ENCODE measurements around the gene MYL1. TPM values are rescaled to one million over a fixed set of nuclear protein-coding genes. Genes with fewer than 3 reads are reported as not detected.

MYL1 gene
- total RNA-seq (2014; rRNA removed; shearing (Covaris generic)) = not detected in 2 replicates

DNA sequence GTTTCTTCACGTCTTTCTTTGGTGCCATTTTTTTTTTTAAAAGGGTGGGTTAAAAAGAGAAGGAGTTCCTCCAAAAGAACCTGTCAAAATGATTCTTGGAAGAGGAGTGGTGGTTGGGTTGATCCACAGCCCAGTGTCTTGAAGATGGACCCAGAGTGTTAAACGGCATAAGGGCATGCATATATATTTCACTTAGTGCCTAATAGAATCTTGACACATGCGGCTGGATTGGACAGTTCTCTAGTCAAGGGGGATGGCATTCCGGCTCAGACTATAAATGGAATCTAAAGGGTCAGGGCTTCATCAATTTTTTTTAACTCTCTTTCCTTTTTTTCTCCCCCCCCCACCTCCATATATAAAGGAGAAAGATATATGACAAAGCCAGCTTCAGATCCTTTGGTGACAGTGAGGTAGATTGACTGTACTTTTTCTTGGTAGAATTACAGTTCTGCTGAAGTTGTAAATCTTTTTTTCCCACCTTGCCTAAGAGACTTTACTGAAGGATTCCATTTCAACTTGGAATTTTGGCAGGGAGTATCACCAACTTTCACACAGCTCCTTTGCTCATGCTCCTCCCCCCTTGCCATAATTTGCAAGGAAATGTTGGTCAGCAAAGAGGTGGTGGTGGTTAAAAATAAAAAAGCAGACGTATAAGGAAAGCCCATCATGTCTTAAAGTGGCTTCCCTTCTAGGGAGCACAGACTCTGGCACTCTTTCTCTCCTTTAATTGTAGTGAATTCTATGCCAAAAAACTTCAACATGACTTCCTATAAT is at the start of gene MYL1:
Gene MYL1, minus strand, starts transcription at position 160 of the 774 bp plus-strand sequence. Its CDS starts 132 bp downstream, at position 28.
- H3K4me3 ChIP-seq (ENCODE audit: insufficient read depth, low read depth, low read length) = no peak within 1 kb of the TSS
- no peak for DNase-seq
- no peaks in the 10 kb centered on the region for H3K27me3 ChIP-seq (ENCODE audit: control insufficient read depth, insufficient read depth, low read length)
- no peaks in the 10 kb centered on the region for H3K36me3 ChIP-seq (replicated peaks; ENCODE audit: control insufficient read depth, insufficient read depth, low read length)

- Histone ChIP-seq H3K36me3 (replicated peaks; ENCODE audit: control insufficient read depth, insufficient read depth, low read length) (no peaks in the 10 kb centered on the region), H3K4me3 (ENCODE audit: insufficient read depth, low read depth, low read length) (no peak overlapping the region), H3K27me3 (ENCODE audit: control insufficient read depth, insufficient read depth, low read length) (no peaks in the 10 kb centered on the region)
- DNase-seq = no peak
Observed at GRCh38 chr2:210363876-210364275, 48.9 kb upstream of the MYL1 start.

GRCh38 chr2:210363261-210363660 is 48.3 kb upstream of the MYL1 start:
- Histone ChIP-seq H3K4me3 (ENCODE audit: insufficient read depth, low read depth, low read length) (no peak overlapping the region), H3K36me3 (replicated peaks; ENCODE audit: control insufficient read depth, insufficient read depth, low read length) (no peaks in the 10 kb centered on the region), H3K27me3 (ENCODE audit: control insufficient read depth, insufficient read depth, low read length) (no peaks in the 10 kb centered on the region)
- no peak for DNase-seq

- Histone ChIP-seq H3K36me3 (replicated peaks; ENCODE audit: control insufficient read depth, insufficient read depth, low read length) (no peaks in the 10 kb centered on the region), H3K4me3 (ENCODE audit: insufficient read depth, low read depth, low read length) (no peak overlapping the region)
- DNase-seq = no peak
Observed at GRCh38 chr2:210360412-210360811, 45.4 kb upstream of the MYL1 start.

DNA sequence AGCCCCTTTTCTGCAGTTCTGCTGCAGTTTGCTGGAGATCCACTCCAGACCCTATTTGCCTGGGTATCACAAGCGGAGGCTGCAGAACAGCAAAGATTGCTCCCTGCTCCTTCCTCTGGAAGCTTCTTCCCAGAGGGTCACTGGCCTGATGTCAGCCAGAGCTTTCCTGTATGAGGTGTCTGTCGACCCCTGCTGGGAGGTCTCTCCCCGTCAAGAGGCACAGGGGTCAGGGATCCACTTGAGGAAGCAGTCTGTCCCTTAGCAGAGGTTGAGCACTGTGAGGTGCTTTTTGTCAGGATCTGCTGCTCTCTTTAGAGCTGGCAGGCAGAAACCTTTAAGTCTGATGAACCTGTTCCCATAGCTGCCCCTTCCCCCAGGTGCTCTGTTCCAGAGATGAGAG is 42.0 kb upstream of the MYL1 start:
- no peaks in the 10 kb centered on the region for H3K27me3 ChIP-seq (ENCODE audit: control insufficient read depth, insufficient read depth, low read length)
- H3K36me3 ChIP-seq (replicated peaks; ENCODE audit: control insufficient read depth, insufficient read depth, low read length) = no peaks in the 10 kb centered on the region
- DNase-seq = no peak
- no peak overlapping the region for H3K4me3 ChIP-seq (ENCODE audit: insufficient read depth, low read depth, low read length)

More at GRCh38 chr2:210360412-210360811, 45.4 kb upstream of the MYL1 start:
- no peaks in the 10 kb centered on the region for H3K27me3 ChIP-seq (ENCODE audit: control insufficient read depth, insufficient read depth, low read length)

GRCh38 chr2:210337159-210337558 is 22.2 kb upstream of the MYL1 start:
- Histone ChIP-seq H3K27me3 (ENCODE audit: control insufficient read depth, insufficient read depth, low read length) (no peaks in the 10 kb centered on the region), H3K36me3 (replicated peaks; ENCODE audit: control insufficient read depth, insufficient read depth, low read length) (no peaks in the 10 kb centered on the region), H3K4me3 (ENCODE audit: insufficient read depth, low read depth, low read length) (no peak overlapping the region)
- DNase-seq = no peak

GRCh38 chr2:210324906-210325305 is 9.9 kb upstream of the MYL1 start:
- no peak for DNase-seq
- Histone ChIP-seq H3K4me3 (ENCODE audit: insufficient read depth, low read depth, low read length) (no peak overlapping the region), H3K36me3 (replicated peaks; ENCODE audit: control insufficient read depth, insufficient read depth, low read length) (no peaks in the 10 kb centered on the region), H3K27me3 (ENCODE audit: control insufficient read depth, insufficient read depth, low read length) (no peaks in the 10 kb centered on the region)

- Histone ChIP-seq H3K4me3 (ENCODE audit: insufficient read depth, low read depth, low read length) (no peak overlapping the region), H3K27me3 (ENCODE audit: control insufficient read depth, insufficient read depth, low read length) (no peaks in the 10 kb centered on the region), H3K36me3 (replicated peaks; ENCODE audit: control insufficient read depth, insufficient read depth, low read length) (no peaks in the 10 kb centered on the region)
- no peak for DNase-seq
Observed at GRCh38 chr2:210324458-210324857, 9.5 kb upstream of the MYL1 start.

GRCh38 chr2:210323003-210323402 is 8.0 kb upstream of the MYL1 start:
- no peaks in the 10 kb centered on the region for H3K27me3 ChIP-seq (ENCODE audit: control insufficient read depth, insufficient read depth, low read length)
- H3K36me3 ChIP-seq (replicated peaks; ENCODE audit: control insufficient read depth, insufficient read depth, low read length) = no peaks in the 10 kb centered on the region
- DNase-seq = no peak
- no peak overlapping the region for H3K4me3 ChIP-seq (ENCODE audit: insufficient read depth, low read depth, low read length)

DNA sequence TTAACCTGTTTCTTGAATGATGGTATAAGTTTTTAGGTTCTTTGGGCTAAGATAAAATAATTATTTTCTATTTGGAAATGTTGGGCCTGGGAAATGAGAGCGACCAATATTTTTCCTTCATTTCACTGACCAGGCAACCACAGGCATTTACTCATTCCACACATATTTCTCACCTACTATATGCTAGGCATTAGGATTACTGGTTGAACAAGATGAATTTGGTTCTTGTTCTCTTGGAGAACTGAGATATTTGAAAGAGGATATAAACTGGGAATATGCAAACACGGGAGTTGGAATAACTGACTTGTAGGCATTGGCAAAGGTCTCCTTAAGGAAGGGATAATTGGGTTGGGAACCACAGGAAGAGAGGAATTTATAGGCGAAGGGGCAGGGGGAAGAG is 3.9 kb upstream of the MYL1 start:
- Histone ChIP-seq H3K4me3 (ENCODE audit: insufficient read depth, low read depth, low read length) (no peak overlapping the region), H3K36me3 (replicated peaks; ENCODE audit: control insufficient read depth, insufficient read depth, low read length) (no peaks in the 10 kb centered on the region), H3K27me3 (ENCODE audit: control insufficient read depth, insufficient read depth, low read length) (no peaks in the 10 kb centered on the region)
- no peak for DNase-seq

- DNase-seq = no peak
- no peaks in the 10 kb centered on the region for H3K36me3 ChIP-seq (replicated peaks; ENCODE audit: control insufficient read depth, insufficient read depth, low read length)
- no peaks in the 10 kb centered on the region for H3K27me3 ChIP-seq (ENCODE audit: control insufficient read depth, insufficient read depth, low read length)
- H3K4me3 ChIP-seq (ENCODE audit: insufficient read depth, low read depth, low read length) = no peak overlapping the region
Observed at GRCh38 chr2:210318486-210318885, 3.5 kb upstream of the MYL1 start.

- DNase-seq = no peak
- no peaks in the 10 kb centered on the region for H3K36me3 ChIP-seq (replicated peaks; ENCODE audit: control insufficient read depth, insufficient read depth, low read length)
- H3K4me3 ChIP-seq (ENCODE audit: insufficient read depth, low read depth, low read length) = no peak overlapping the region
- H3K27me3 ChIP-seq (ENCODE audit: control insufficient read depth, insufficient read depth, low read length) = no peaks in the 10 kb centered on the region
Observed at GRCh38 chr2:210310550-210310949, 4.4 kb downstream of the MYL1 start.

- H3K4me3 ChIP-seq (ENCODE audit: insufficient read depth, low read depth, low read length) = no peak overlapping the region
- DNase-seq = no peak
- H3K36me3 ChIP-seq (replicated peaks; ENCODE audit: control insufficient read depth, insufficient read depth, low read length) = no peaks in the 10 kb centered on the region
- no peaks in the 10 kb centered on the region for H3K27me3 ChIP-seq (ENCODE audit: control insufficient read depth, insufficient read depth, low read length)
Observed at GRCh38 chr2:210309548-210310233, 5.3 kb downstream of the MYL1 start.

DNA sequence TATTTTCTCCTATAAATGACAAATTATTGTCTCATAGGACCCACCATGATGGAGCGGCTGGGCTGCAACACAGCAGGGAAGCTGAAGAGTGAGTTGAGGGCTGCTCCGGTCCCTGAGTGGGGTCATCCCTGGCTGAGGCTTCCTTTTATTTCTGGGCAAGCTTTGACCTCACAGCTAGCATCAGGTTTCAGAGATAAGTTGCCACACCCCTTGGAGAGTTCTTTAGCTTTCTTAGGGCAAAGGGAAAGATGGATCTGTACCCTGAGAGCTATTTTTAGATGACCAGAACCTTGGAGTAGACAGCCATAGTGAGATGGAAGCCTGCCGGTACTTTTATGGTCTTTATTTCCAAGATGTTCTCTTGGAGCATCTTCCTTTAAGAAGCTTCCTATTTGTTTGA is 11.5 kb downstream of the MYL1 start:
- no peaks in the 10 kb centered on the region for H3K36me3 ChIP-seq (replicated peaks; ENCODE audit: control insufficient read depth, insufficient read depth, low read length)
- H3K4me3 ChIP-seq (ENCODE audit: insufficient read depth, low read depth, low read length) = no peak overlapping the region
- H3K27me3 ChIP-seq (ENCODE audit: control insufficient read depth, insufficient read depth, low read length) = no peaks in the 10 kb centered on the region
- no peak for DNase-seq

DNA sequence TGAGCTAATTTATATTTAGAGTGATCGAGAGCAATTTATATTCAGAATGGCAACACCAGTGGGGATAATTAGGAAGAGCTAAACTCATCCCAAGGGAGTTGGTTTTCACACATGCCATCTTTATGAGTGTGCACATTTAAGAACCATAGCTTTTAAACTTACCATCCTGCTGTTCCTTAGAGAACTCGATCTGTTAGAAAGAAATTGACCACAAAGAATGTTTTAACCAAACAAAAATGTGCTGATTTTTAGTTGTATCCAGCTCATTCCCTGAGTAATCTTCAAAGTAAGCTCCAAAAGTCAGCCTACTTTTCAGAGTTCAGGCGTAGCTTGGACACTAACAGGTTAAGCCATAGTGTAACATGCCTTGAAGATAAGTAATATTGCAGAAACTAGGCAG is 12.6 kb downstream of the MYL1 start:
- DNase-seq = no peak
- Histone ChIP-seq H3K36me3 (replicated peaks; ENCODE audit: control insufficient read depth, insufficient read depth, low read length) (no peaks in the 10 kb centered on the region), H3K27me3 (ENCODE audit: control insufficient read depth, insufficient read depth, low read length) (no peaks in the 10 kb centered on the region), H3K4me3 (ENCODE audit: insufficient read depth, low read depth, low read length) (no peak overlapping the region)
